Hepatic stellate cell (primary cell): ENCODE measurements around the gene ATP5PD.

Source experiments
- DNase-seq: peaks from one replicate; pipeline ENCODE4 v3.0.0; 2011; ENCODE audit warnings: low spot score

The ATP5PD gene

GRCh38 chr17:74994440-74994839, 52.3 kb downstream of the ATP5PD start:
- DNase-seq, result no peak

- no peak for DNase-seq
Measured at GRCh38 chr17:74992223-74992622, 54.5 kb downstream of the ATP5PD start.

GRCh38 chr17:74990581-74991105, 56.1 kb downstream of the ATP5PD start:
- DNase-seq, result no peak
